H1 (cell line): Measurements from ENCODE around the gene RBM20. TPM values are rescaled to one million over a fixed set of nuclear protein-coding genes. Genes with fewer than 3 reads are reported as not detected.

Experiments used
- ASH2L ChIP-seq: fragments of 200-600, 300-600 bp; sonication (generic); IDR thresholded peaks from one replicate; pipeline ENCODE4 v1.7.1; 2017; ENCODE audit warnings: low read length
- CHD7 ChIP-seq: fragments of 300-600 bp; sonication (generic); IDR thresholded peaks from 2 replicates; pipeline ENCODE4 v1.7.1; 2012; ENCODE audit warnings: low read length, moderate library complexity, mild to moderate bottlenecking, inconsistent platforms; ENCODE audit not compliant: insufficient replicate concordance
- CREB1 ChIP-seq: IDR thresholded peaks from 2 replicates; pipeline ENCODE4 v1.6.1; 2012; ENCODE audit warnings: inconsistent platforms
- EGR1 ChIP-seq: IDR thresholded peaks from 2 replicates; pipeline ENCODE4 v1.6.1; 2011; ENCODE audit warnings: low read depth, low read length, borderline replicate concordance
- SIRT6 ChIP-seq: IDR thresholded peaks from one replicate; pipeline ENCODE4 v1.7.1; 2012; ENCODE audit warnings: low read length, inconsistent platforms
- SP2 ChIP-seq: IDR thresholded peaks from 2 replicates; pipeline ENCODE4 v1.6.1; 2012; ENCODE audit warnings: mild to moderate bottlenecking, low read length, inconsistent platforms
- polyA plus RNA-seq, 7 experiments: library from polyadenylated mRNA; depleted of rRNA in 3 of 7; stranded (reverse) in 5 of 7; unstranded in 2 of 7; fragments of >200 nt in 5 of 7; fragments of 200-250 nt in 2 of 7; gene quantifications; 1 replicate in 5 of 7; 2 replicates in 1 of 7; 4 replicates in 1 of 7; pipeline versions ENCODE4 v1.2.1 to v1.2.3, GENCODE V29; 2011 to 2013; ENCODE audit warnings: missing spikeins in 2 of 7, mixed read lengths in 2 of 7
- total RNA-seq: library from RNA; stranded (reverse); fragmentation: NEBNext Ultra II Directional; extraction: Animal tissue kit (Norgen Biotek cat#: 25700); gene quantifications from 2 replicates; pipeline ENCODE4 v1.2.1, GENCODE V29; 2021
- TF ChIP-seq, protein P1 (sequence below): IDR thresholded peaks from 2 replicates; pipeline ENCODE4 v1.6.1; 2011; ENCODE audit warnings: low read length, improper control_type of control experiment
- TF ChIP-seq, protein P2 (sequence below): IDR thresholded peaks from 2 replicates; pipeline ENCODE4 v1.6.1; 2012; ENCODE audit warnings: inconsistent platforms

Gene RBM20
- total and polyA plus RNA-seq, 2 of the 8 experiments (the other 6 are each of a cell fraction or from before 2014, with no cell fraction given) = 0.05 to 0.63 TPM

- TF ChIP-seq SIRT6 (no peak), CHD7 (no peak), CREB1 (no peak), SP2 (no peak), EGR1 (no peak), ASH2L (no peak)
- TF ChIP-seq, protein P1, sequence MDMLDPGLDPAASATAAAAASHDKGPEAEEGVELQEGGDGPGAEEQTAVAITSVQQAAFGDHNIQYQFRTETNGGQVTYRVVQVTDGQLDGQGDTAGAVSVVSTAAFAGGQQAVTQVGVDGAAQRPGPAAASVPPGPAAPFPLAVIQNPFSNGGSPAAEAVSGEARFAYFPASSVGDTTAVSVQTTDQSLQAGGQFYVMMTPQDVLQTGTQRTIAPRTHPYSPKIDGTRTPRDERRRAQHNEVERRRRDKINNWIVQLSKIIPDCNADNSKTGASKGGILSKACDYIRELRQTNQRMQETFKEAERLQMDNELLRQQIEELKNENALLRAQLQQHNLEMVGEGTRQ = no peak
- TF ChIP-seq, protein P2, sequence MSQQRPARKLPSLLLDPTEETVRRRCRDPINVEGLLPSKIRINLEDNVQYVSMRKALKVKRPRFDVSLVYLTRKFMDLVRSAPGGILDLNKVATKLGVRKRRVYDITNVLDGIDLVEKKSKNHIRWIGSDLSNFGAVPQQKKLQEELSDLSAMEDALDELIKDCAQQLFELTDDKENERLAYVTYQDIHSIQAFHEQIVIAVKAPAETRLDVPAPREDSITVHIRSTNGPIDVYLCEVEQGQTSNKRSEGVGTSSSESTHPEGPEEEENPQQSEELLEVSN = no peak
These were observed 694 bp downstream of the RBM20 start (continued) for GRCh38 chr10:110644598-110645462.
